Sigmoid colon (tissue), 4 donors: ENCODE measurements around the gene ME3.

Experiments
- EP300 ChIP-seq, 4 donors: sonication (generic); formaldehyde crosslinking; IDR thresholded peaks; one replicate each; pipeline ENCODE4 v1.6.1; 2017; ENCODE audit warnings: antibody characterized with exemption in 4 of 4
- POLR2A ChIP-seq, 2 donors: fragments of 450-650 bp; IDR thresholded peaks; one replicate each; pipeline ENCODE4 v1.6.1; 2016; ENCODE audit warnings: antibody characterized with exemption in 2 of 2, mild to moderate bottlenecking in 2 of 2, moderate library complexity in 2 of 2

DNA sequence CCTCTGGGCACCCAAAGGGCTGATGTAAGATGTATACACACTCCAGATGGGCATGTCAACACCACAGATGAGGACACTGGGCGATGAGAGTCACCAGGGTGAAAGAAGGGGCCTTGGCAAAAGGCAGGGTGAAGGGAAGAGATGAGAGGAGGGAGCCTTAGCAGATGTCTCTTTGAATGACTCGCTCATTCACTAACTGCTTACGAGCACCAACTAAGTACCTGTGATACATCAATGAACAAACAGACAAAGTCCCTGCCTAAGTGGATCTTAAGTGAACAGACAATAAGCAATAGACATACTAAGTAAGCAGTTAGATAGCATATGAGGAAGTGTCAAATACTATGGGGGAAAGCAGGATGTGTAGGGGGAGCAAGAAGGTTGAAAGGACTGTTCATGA is 7.5 kb downstream of the ME3 start:
- no peak for TF ChIP-seq POLR2A (IDR thresholded peaks at IDR 0.05)
- TF ChIP-seq EP300 (IDR thresholded peaks at IDR 0.05): no peak
